ENCODE results near the gene FAM114A1. TPM values are rescaled to one million over a fixed set of nuclear protein-coding genes. Genes with fewer than 3 reads are reported as not detected.
A peak's percentile ranks its signal among the peaks of the same experiment; 100 is the strongest.
"Not testable (repeated sequence)": the region's sequence is repeated elsewhere in the genome, so short reads cannot be mapped to it uniquely, and the experiment has no call there.

FAM114A1 gene
- total RNA-seq, 6 donors from 2014 or later: 27.2 to 92.5 (median 43.1) TPM

DNA sequence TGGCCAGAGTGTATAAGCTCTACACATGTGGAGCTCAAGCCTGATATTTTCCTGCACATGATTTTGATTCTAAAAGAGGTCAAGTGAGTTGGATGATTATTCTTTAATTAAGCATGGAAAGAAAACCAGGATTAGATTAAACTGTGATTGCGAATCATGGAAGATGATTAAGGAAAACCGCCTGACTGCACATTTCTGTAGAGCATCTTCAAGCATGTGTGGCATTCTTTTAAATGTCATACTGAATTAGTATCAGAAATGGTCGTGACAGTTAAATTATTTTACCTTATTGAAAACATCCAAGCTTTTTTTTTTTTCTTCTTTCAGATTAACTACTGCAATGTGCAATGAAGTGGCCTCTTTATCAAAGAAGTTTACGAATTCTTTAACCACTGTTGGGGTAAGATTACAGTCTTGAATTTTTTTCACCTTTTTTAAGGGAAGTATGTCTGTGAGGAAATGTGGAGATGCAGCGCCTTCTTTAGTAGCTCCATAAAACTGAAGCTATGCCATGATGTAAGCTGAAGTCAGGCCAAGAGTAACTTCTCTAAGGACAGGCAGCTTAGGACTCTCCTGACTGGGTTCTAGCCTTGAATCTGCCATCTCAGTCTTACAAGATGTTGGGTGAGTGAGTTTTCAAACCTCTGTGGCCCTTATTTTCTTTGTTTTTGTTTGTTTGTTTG is 67.9 kb downstream of the FAM114A1 start:
- TF ChIP-seq POLR2A (IDR thresholded peaks at IDR 0.05) (no peak), POLR2AphosphoS5 (IDR thresholded peaks at IDR 0.05) (no peak)
- H3K4me1 ChIP-seq: no peaks in the 10 kb centered on the region
- H3K27ac ChIP-seq: no peak overlapping the region
- H3K4me3 ChIP-seq: no peak overlapping the region
- no peaks in the 10 kb centered on the region for H3K9me3 ChIP-seq
- 80 to 89% methylated on average over 5 of the region's 5 CpGs for WGBS, 2 donors
- peaks cover 28 to 95% (median 51%) of the 10 kb centered on the region in 4 donors for H3K36me3 ChIP-seq
- H3K27me3 ChIP-seq: no peaks in the 10 kb centered on the region
- ATAC-seq (ENCODE audit: low FRiP score in 2 of 2) (no peak), DNase-seq (no peak)

DNA sequence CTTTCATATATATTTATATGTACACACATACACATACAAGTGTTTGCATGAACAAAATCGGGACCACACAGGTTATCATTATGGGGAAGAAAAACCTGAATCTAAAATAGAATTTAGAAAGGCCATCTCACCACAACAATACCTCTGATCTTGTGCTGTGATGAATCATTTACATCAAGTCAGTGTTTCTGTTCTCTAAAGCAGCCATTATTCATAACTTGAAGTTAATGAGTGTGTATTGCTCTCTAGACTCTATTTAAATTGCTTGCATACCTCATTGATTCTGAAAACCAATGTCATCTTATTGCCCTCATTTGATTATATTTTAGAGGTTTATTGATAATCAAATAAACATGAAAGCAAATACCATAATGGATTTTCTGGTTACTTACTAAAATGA is 71.6 kb downstream of the FAM114A1 start:
- H3K27ac ChIP-seq: no peak overlapping the region
- peaks cover 14 to 95% (median 44%) of the 10 kb centered on the region in 4 donors for H3K36me3 ChIP-seq
- DNase-seq (no peak), ATAC-seq (ENCODE audit: low FRiP score in 2 of 2) (no peak)
- H3K27me3 ChIP-seq: no peaks in the 10 kb centered on the region
- TF ChIP-seq POLR2A (IDR thresholded peaks at IDR 0.05) (no peak), CTCF (IDR thresholded peaks at IDR 0.05) (no peak), POLR2AphosphoS5 (IDR thresholded peaks at IDR 0.05) (no peak), EP300 (IDR thresholded peaks at IDR 0.05) (no peak)
- H3K4me1 ChIP-seq: no peaks in the 10 kb centered on the region
- no peak overlapping the region for H3K4me3 ChIP-seq
- 91% methylated on average over 1 of the region's 1 CpG for WGBS, 2 donors
- no peaks in the 10 kb centered on the region for H3K9me3 ChIP-seq

DNA sequence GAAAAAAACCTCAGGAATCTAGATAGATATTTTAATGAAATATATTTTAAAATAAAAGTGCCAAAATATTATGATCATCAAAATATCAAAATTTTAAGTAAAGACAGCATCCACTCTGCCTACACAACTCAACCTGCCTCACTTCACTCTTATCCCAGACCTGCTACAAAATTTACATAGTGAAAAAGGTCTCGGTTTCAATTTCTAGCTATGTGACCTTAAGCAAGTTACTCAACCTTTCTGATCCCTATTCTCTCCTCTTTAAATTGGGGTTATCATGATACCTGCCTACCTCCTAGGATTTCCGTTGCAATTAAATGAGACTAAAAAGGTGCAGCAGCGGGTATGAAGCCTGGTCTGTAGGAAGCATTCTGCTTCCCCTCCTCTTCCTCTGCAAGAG is 72.9 kb downstream of the FAM114A1 start:
- Histone ChIP-seq H3K27me3 (no peaks in the 10 kb centered on the region), H3K4me1 (no peaks in the 10 kb centered on the region), H3K36me3 (peaks cover 14 to 97% (median 50%) of the 10 kb centered on the region in 4 donors), H3K9me3 (no peaks in the 10 kb centered on the region), H3K4me3 (no peak overlapping the region), H3K27ac (no peak overlapping the region)
- WGBS, 2 donors: 94 to 95% methylated on average over 3 of the region's 3 CpGs
- TF ChIP-seq EP300 (IDR thresholded peaks at IDR 0.05) (no peak), POLR2A (IDR thresholded peaks at IDR 0.05) (no peak), CTCF (IDR thresholded peaks at IDR 0.05) (no peak), POLR2AphosphoS5 (IDR thresholded peaks at IDR 0.05) (no peak)
- no peak for DNase-seq
- no peak for ATAC-seq (ENCODE audit: low FRiP score in 2 of 2)

- not testable (repeated sequence) for H3K27ac ChIP-seq; DNase-seq; H3K4me1 ChIP-seq; H3K4me3 ChIP-seq; ATAC-seq (ENCODE audit: low FRiP score in 2 of 2); H3K9me3 ChIP-seq; H3K27me3 ChIP-seq
- 87 to 89% methylated on average over 3 of the region's 3 CpGs for WGBS, 2 donors
- peaks cover 14 to 83% (median 41%) of the 10 kb centered on the region in 4 donors for H3K36me3 ChIP-seq
These were observed 74.3 kb downstream of the FAM114A1 start for GRCh38 chr4:38941906-38942305.

DNA sequence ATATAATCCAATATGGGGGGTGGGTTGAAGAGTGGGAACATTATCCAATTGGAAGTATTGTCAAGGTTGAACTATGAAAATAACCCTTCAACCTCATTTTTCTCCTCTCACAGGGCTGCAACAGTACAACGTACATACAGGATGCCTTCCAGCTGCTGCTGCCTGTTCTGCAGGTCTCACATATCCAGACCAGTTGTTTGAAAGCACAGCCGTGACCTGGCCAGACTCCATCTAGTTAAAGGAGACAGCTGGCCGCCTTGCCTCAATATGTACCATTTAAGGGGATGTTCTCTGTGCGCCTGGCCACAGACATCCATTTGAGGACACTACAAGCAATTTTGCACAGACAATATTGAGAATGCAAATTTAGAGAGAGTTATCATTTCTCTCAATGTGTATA is 75.7 kb downstream of the FAM114A1 start:
- TF ChIP-seq EP300 (IDR thresholded peaks at IDR 0.05) (no peak), POLR2AphosphoS5 (IDR thresholded peaks at IDR 0.05) (peak in 1 of 2 donors; percentile 29)
- peaks cover 0 to 3% (median 0%) of the 10 kb centered on the region in 4 donors for H3K4me1 ChIP-seq
- ATAC-seq (ENCODE audit: low FRiP score in 2 of 2) (no peak), DNase-seq (peak in 1 of 2 donors; percentile 32)
- peaks cover 7 to 68% (median 28%) of the 10 kb centered on the region in 4 donors for H3K36me3 ChIP-seq
- no peak overlapping the region for H3K27ac ChIP-seq
- no peaks in the 10 kb centered on the region for H3K27me3 ChIP-seq
- no peaks in the 10 kb centered on the region for H3K9me3 ChIP-seq
- WGBS, 2 donors: 81 to 86% methylated on average over 4 of the region's 4 CpGs
- H3K4me3 ChIP-seq: no peak overlapping the region

- Histone ChIP-seq H3K4me3 (no peak overlapping the region), H3K4me1 (peaks cover 0 to 7% (median 3%) of the 10 kb centered on the region in 4 donors), H3K36me3 (peaks cover 2 to 57% (median 24%) of the 10 kb centered on the region in 4 donors), H3K9me3 (no peaks in the 10 kb centered on the region), H3K27ac (no peak overlapping the region), H3K27me3 (no peaks in the 10 kb centered on the region)
- ATAC-seq (ENCODE audit: low FRiP score in 2 of 2): no peak
- WGBS, 2 donors: 79 to 84% methylated on average over 7 to 9 of the region's 9 CpGs
- DNase-seq: no peak
- TF ChIP-seq EP300 (IDR thresholded peaks at IDR 0.05) (no peak), POLR2A (IDR thresholded peaks at IDR 0.05) (no peak), CTCF (IDR thresholded peaks at IDR 0.05) (no peak), POLR2AphosphoS5 (IDR thresholded peaks at IDR 0.05) (no peak)
These were observed 76.8 kb downstream of the FAM114A1 start for GRCh38 chr4:38944440-38944839.
